Right lobe of liver (tissue), 4 donors: ENCODE results near the gene KCNAB1.

Source experiments
- CTCF ChIP-seq, 4 donors: fragments of 200-600 bp in 3 of 4; fragments of 450-650 bp in 1 of 4; IDR thresholded peaks; one replicate each; pipeline versions ENCODE4 v1.5.1 to v1.8.0; 2016 to 2022; ENCODE audit warnings: antibody characterized with exemption in 4 of 4, mild to moderate bottlenecking in 2 of 4
- POLR2A ChIP-seq: fragments of 450-650 bp; IDR thresholded peaks from one replicate; pipeline ENCODE4 v1.6.1; 2017; ENCODE audit warnings: antibody characterized with exemption, mild to moderate bottlenecking
- donor health status: DM: no; HTN: no; CAD: no.
- donor health status: DM: no; HTN: no; CAD: no.
- donor health status: DM: no; HTN: yes; CAD: no.

- TF ChIP-seq CTCF (IDR thresholded peaks at IDR 0.05) (no peak), POLR2A (no peak)
These were observed 11.8 kb upstream of the KCNAB1 start for GRCh38 chr3:156108616-156109015.
